ENCODE results near the gene PPP1R13B.

GRCh38 chr14:103733651-103734050 is 113.7 kb downstream of the PPP1R13B start:
- TF ChIP-seq, protein P1, sequence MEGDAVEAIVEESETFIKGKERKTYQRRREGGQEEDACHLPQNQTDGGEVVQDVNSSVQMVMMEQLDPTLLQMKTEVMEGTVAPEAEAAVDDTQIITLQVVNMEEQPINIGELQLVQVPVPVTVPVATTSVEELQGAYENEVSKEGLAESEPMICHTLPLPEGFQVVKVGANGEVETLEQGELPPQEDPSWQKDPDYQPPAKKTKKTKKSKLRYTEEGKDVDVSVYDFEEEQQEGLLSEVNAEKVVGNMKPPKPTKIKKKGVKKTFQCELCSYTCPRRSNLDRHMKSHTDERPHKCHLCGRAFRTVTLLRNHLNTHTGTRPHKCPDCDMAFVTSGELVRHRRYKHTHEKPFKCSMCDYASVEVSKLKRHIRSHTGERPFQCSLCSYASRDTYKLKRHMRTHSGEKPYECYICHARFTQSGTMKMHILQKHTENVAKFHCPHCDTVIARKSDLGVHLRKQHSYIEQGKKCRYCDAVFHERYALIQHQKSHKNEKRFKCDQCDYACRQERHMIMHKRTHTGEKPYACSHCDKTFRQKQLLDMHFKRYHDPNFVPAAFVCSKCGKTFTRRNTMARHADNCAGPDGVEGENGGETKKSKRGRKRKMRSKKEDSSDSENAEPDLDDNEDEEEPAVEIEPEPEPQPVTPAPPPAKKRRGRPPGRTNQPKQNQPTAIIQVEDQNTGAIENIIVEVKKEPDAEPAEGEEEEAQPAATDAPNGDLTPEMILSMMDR (conservative IDR thresholded peaks at IDR 0.05), result no peak
- no peak for TF ChIP-seq EZH2 (IDR thresholded peaks at IDR 0.05; ENCODE audit: low read depth)

Data from PC-9 (cell line).